ENCODE measurements around the gene CARMIL1.

Gene CARMIL1

GRCh38 chr6:25458485-25458884 lies 179.3 kb downstream of the CARMIL1 start:
- no peak for DNase-seq (ENCODE audit: low read depth)
- TF ChIP-seq CTCF (conservative IDR thresholded peaks at IDR 0.05; ENCODE audit: low read depth, low read length) = no peak
- no peak overlapping the region for H3K4me3 ChIP-seq (ENCODE audit: low read length)

DNA sequence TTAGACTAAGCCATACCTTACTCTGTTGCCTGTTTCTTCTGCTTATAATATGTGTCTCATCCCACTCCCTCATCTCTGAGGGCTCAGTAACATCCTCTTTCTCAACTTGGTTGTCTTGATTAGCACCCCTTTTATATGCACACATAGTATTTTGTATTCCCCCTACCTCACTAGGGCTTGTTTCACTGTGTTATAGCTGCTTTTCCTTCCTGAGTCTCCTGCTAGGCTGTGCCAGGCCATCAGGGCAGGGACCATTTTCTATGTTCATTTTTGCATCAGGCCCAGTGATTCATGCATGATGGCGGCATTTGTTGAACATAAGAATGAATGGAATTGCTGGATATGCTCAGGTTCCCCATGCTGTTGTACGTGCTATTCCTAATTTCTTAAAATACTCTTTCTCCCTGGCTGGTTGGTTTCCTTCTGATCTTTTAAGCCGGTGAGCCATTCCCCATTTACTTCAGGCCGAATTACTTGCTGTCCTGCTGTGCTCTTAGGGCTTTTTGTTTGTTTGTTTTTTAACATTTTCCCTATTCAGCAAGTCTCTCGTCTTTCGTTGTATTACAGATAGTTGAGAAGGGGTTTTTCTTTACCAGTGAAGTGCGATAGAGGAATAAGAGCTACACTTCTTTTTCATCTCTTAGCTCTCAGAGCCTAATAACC lies 183.2 kb downstream of the CARMIL1 start:
- no peak overlapping the region for H3K4me3 ChIP-seq (ENCODE audit: low read length)
- no peak for DNase-seq (ENCODE audit: low read depth)
- no peak for TF ChIP-seq CTCF (conservative IDR thresholded peaks at IDR 0.05; ENCODE audit: low read depth, low read length)

- DNase-seq (ENCODE audit: low read depth) = no peak
Observed at GRCh38 chr6:25463441-25463840, 184.3 kb downstream of the CARMIL1 start.

DNA sequence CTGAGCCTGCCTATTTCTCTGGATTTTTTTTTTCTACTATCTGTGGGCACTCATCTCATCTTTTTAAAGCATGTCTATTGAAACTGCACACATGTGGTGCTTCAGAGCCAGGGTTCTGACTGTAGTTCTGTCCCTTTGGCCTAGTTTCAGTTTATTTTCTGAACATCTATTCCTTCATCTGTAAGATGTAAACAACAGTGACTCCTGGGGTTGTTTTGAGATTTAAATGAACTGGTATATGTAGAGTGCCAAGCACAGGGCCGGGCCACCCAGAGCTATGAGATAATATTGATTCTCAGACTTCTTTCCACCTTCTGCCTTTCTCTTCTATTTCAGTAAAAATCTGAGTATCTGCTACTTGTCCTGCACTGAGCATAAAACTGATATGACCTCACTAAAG lies 185.1 kb downstream of the CARMIL1 start:
- no peak for TF ChIP-seq CTCF (conservative IDR thresholded peaks at IDR 0.05; ENCODE audit: low read depth, low read length)
- H3K4me3 ChIP-seq (ENCODE audit: low read length) = no peak overlapping the region
- no peak for DNase-seq (ENCODE audit: low read depth)

More at GRCh38 chr6:25463441-25463840, 184.3 kb downstream of the CARMIL1 start:
- no peak for TF ChIP-seq CTCF (conservative IDR thresholded peaks at IDR 0.05; ENCODE audit: low read depth, low read length)
- no peak overlapping the region for H3K4me3 ChIP-seq (ENCODE audit: low read length)

DNA sequence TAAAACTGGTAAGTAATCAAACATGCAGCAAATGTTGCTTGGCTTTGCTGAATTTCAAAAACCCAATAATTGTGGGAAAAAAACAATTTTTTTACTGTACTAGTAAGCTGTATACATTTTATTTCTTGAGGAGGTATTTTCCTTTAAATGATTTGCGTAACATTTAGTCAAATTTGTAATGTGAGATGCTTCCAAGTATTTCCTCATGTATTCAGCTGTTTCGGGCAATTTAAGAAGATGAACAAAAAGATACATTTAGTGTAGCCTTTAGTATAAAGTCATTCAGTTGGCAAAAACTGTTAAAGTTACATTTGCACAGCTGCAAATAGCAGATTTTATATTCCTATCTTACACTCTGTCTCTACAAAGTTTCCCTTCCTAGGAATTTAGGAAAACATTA lies 186.8 kb downstream of the CARMIL1 start:
- TF ChIP-seq CTCF (conservative IDR thresholded peaks at IDR 0.05; ENCODE audit: low read depth, low read length) = no peak
- no peak overlapping the region for H3K4me3 ChIP-seq (ENCODE audit: low read length)
- DNase-seq (ENCODE audit: low read depth) = no peak

- no peak overlapping the region for H3K4me3 ChIP-seq (ENCODE audit: low read length)
- no peak for DNase-seq (ENCODE audit: low read depth)
- TF ChIP-seq CTCF (conservative IDR thresholded peaks at IDR 0.05; ENCODE audit: low read depth, low read length) = no peak
Observed at GRCh38 chr6:25468881-25469280, 189.7 kb downstream of the CARMIL1 start.

- H3K4me3 ChIP-seq (ENCODE audit: low read length) = no peak overlapping the region
- peak; percentile 34 for TF ChIP-seq CTCF (conservative IDR thresholded peaks at IDR 0.05; ENCODE audit: low read depth, low read length)
- DNase-seq (ENCODE audit: low read depth) = no peak
Observed at GRCh38 chr6:25469797-25470388, 190.7 kb downstream of the CARMIL1 start.
